GM12878 (cell line): Measurements from ENCODE around the gene TMEM26. TPM values are rescaled to one million over a fixed set of nuclear protein-coding genes. Genes with fewer than 3 reads are reported as not detected.

Source experiments
- ATAC-seq: fragments of 200-7000 bp; cut with Tn5 transposase; 3 replicates; pipeline ENCODE4 v1.9.1; 2020; ENCODE audit warnings: mild to moderate bottlenecking, moderate library complexity
- BruUV-seq: library from RNA; stranded (reverse); fragments of 400-500 nt; replicated peaks from 2 replicates; lab custom pipeline; 2021; lab: Mats Ljungman, UMichigan
- CTCF ChIA-PET: fragments of 300-600 bp; sonication (Branson Sonifier 250); formaldehyde crosslinking; extraction: SDS; loops from one replicate; lab custom pipeline; 2021; ENCODE audit warnings: inconsistent platforms; lab: Yijun Ruan, JAX
- POLR2A ChIA-PET: fragments of 350-600 bp; formaldehyde crosslinking; extraction: SDS; loops from one replicate; lab custom pipeline; 2021; ENCODE audit warnings: inconsistent platforms; lab: Charles Lee
- RAD21 ChIA-PET: fragments of 300-600 bp; sonication (Branson Sonifier 250); formaldehyde crosslinking; loops from one replicate; lab custom pipeline; 2023; ENCODE audit warnings: antibody characterized with exemption; ENCODE audit not compliant: unreplicated experiment; lab: Charles Lee
- SMC1A ChIA-PET: fragments of 300-600 bp; sonication (Branson Sonifier 250); formaldehyde crosslinking; loops from one replicate; lab custom pipeline; 2023; ENCODE audit not compliant: unreplicated experiment, uncharacterized antibody; lab: Charles Lee
- DNase-seq: peaks from one replicate; pipeline ENCODE4 v3.0.0-alpha.2; 2011; ENCODE audit warnings: low read depth, low spot score
- FAIRE-seq: peaks from 3 replicates; lab custom pipeline; 2011; peaks lifted over from hg19 to GRCh38; lab: Jason Lieb, UNC
- H2AFZ ChIP-seq: 2 replicates; pipeline ENCODE4 v1.6.0; 2011; ENCODE audit warnings: low read depth, low read length, control low read depth; ENCODE audit not compliant: control insufficient read depth
- H3K27ac ChIP-seq: 2 replicates; pipeline ENCODE4 v1.5.1; 2011; ENCODE audit warnings: control low read depth; ENCODE audit not compliant: control insufficient read depth, insufficient read depth
- H3K27me3 ChIP-seq, 2 experiments: replicated peaks in 1 of 2; 2 replicates each; pipeline versions ENCODE4 v1.6.0 to v1.6.1; 2011; ENCODE audit warnings: low read length in 1 of 2; ENCODE audit not compliant: control insufficient read depth in 2 of 2, insufficient read depth in 2 of 2
- H3K36me3 ChIP-seq, 2 experiments: 2 replicates each; pipeline ENCODE4 v1.5.1; 2011; ENCODE audit warnings: low read length in 1 of 2; ENCODE audit not compliant: control insufficient read depth in 2 of 2, insufficient read depth in 2 of 2
- H3K4me1 ChIP-seq: 2 replicates; pipeline ENCODE4 v1.6.1; 2011; ENCODE audit warnings: mild to moderate bottlenecking, low read length, moderate library complexity, mixed read lengths; ENCODE audit not compliant: control insufficient read depth, insufficient read depth
- H3K4me2 ChIP-seq: 2 replicates; pipeline ENCODE4 v1.6.0; 2011; ENCODE audit warnings: control low read depth; ENCODE audit not compliant: control insufficient read depth, insufficient read depth
- H3K4me3 ChIP-seq: fragments of 200-600 bp; sonication (generic); 2 replicates; pipeline ENCODE4 v1.5.1; 2016
- H3K79me2 ChIP-seq: 2 replicates; pipeline ENCODE4 v1.6.0; 2011; ENCODE audit warnings: low read length; ENCODE audit not compliant: control insufficient read depth, insufficient read depth
- H3K9ac ChIP-seq: 2 replicates; pipeline ENCODE4 v1.8.0; 2011; ENCODE audit warnings: low read length, control low read depth, mixed read lengths; ENCODE audit not compliant: control insufficient read depth, insufficient read depth
- H3K9me3 ChIP-seq: replicated peaks from 3 replicates; pipeline ENCODE4 v1.5.1; 2011; ENCODE audit warnings: mild to moderate bottlenecking, low read length; ENCODE audit not compliant: control insufficient read depth, insufficient read depth
- H4K20me1 ChIP-seq: 2 replicates; pipeline ENCODE4 v1.6.0; 2011; ENCODE audit not compliant: control insufficient read depth, insufficient read depth
- CBX3 ChIP-seq: fragments of 200-600 bp; sonication (generic); IDR thresholded peaks from 2 replicates; pipeline ENCODE4 v1.6.1; 2016; ENCODE audit warnings: low read depth, borderline replicate concordance
- CTCF ChIP-seq, 3 experiments: IDR thresholded peaks in 2 of 3; conservative IDR thresholded peaks in 1 of 3; 2 replicates each; pipeline ENCODE4 v1.5.1; 2011; ENCODE audit warnings: low read depth in 3 of 3, low read length in 3 of 3, mild to moderate bottlenecking in 3 of 3, control low read depth in 2 of 3, moderate library complexity in 2 of 3, inconsistent platforms in 1 of 3, mixed read lengths in 1 of 3; ENCODE audit not compliant: control insufficient read depth in 2 of 3, insufficient read depth in 1 of 3; ENCODE audit errors: extremely low read depth in 1 of 3
- ETV6 ChIP-seq, 2 experiments: fragments of 450-650 bp in 1 of 2; IDR thresholded peaks in 1 of 2; conservative IDR thresholded peaks in 1 of 2; 2 replicates each; pipeline ENCODE4 v1.6.1; 2014; ENCODE audit warnings: antibody characterized with exemption in 1 of 2, borderline replicate concordance in 1 of 2, low read depth in 1 of 2, mild to moderate bottlenecking in 1 of 2, moderate library complexity in 1 of 2
- MEF2B ChIP-seq: fragments of 450-650 bp; IDR thresholded peaks from 2 replicates; pipeline ENCODE4 v1.6.1; 2018; ENCODE audit warnings: mild to moderate bottlenecking, moderate library complexity; ENCODE audit not compliant: partially characterized antibody, poor library complexity, severe bottlenecking
- MLLT1 ChIP-seq: fragments of 450-650 bp; IDR thresholded peaks from 2 replicates; pipeline ENCODE4 v1.6.1; 2016; ENCODE audit warnings: mild to moderate bottlenecking
- PAX5 ChIP-seq: IDR thresholded peaks from 2 replicates; pipeline ENCODE4 v1.6.1; 2011; ENCODE audit warnings: low read depth, low read length, borderline replicate concordance
- PAX8 ChIP-seq: fragments of 450-650 bp; IDR thresholded peaks from 2 replicates; pipeline ENCODE4 v1.6.1; 2017; ENCODE audit warnings: mild to moderate bottlenecking, moderate library complexity
- RAD21 ChIP-seq: IDR thresholded peaks from 2 replicates; pipeline ENCODE4 v1.6.1; 2011; ENCODE audit warnings: mild to moderate bottlenecking, low read depth, low read length, moderate library complexity; ENCODE audit not compliant: insufficient read depth
- RB1 ChIP-seq: fragments of 450-650 bp; formaldehyde crosslinking; IDR thresholded peaks from 2 replicates; pipeline ENCODE4 v1.6.1; 2017; ENCODE audit warnings: mild to moderate bottlenecking, borderline replicate concordance
- SIN3A ChIP-seq: IDR thresholded peaks from 2 replicates; pipeline ENCODE4 v1.6.1; 2012; ENCODE audit warnings: low read depth, low read length, improper control_type of control experiment
- SMAD5 ChIP-seq: IDR thresholded peaks from 2 replicates; pipeline ENCODE4 v1.6.1; 2016; ENCODE audit warnings: antibody characterized with exemption, low read depth
- SUZ12 ChIP-seq: fragments of 200-600 bp; sonication (generic); IDR thresholded peaks from one replicate; pipeline ENCODE4 v1.6.1; 2018; ENCODE audit warnings: antibody characterized with exemption, mild to moderate bottlenecking; ENCODE audit not compliant: unreplicated experiment
- TCF12 ChIP-seq: IDR thresholded peaks from 2 replicates; pipeline ENCODE4 v1.6.1; 2011; ENCODE audit warnings: low read depth, mild to moderate bottlenecking, low read length
- USF2 ChIP-seq: IDR thresholded peaks from 2 replicates; pipeline ENCODE4 v1.6.1; 2011; ENCODE audit warnings: low read depth, low read length, improper control_type of control experiment, borderline replicate concordance
- YBX1 ChIP-seq: fragments of 450-650 bp; IDR thresholded peaks from 2 replicates; pipeline ENCODE4 v1.6.1; 2016; ENCODE audit warnings: antibody characterized with exemption
- ZNF207 ChIP-seq: fragments of 450-650 bp; IDR thresholded peaks from 2 replicates; pipeline ENCODE4 v1.6.1; 2014; ENCODE audit warnings: antibody characterized with exemption, mild to moderate bottlenecking, borderline replicate concordance
- ZNF274 ChIP-seq: IDR thresholded peaks from one replicate; pipeline ENCODE4 v1.8.0; 2011; ENCODE audit not compliant: insufficient read length, insufficient read depth
- ZZZ3 ChIP-seq: IDR thresholded peaks from 2 replicates; pipeline ENCODE4 v1.6.1; 2011; ENCODE audit warnings: low read depth; ENCODE audit not compliant: control insufficient read depth, insufficient read length
- WGBS: methylation state at CpG from one replicate; pipeline ENCODE4 v1.1.6; 2016; ENCODE audit warnings: low lambda C conversion rate; ENCODE audit not compliant: insufficient replicate concordance, insufficient coverage; ENCODE audit errors: missing lambda C conversion rate; 5-methylcytosine and 5-hydroxymethylcytosine counted together
- in situ Hi-C: fragments of 300-500 bp; cut with MboI; formaldehyde crosslinking; loops from 9 replicates; pipeline ENCODE4 v1.14.3; 2018; ENCODE audit warnings: mixed read lengths
- intact Hi-C: fragments of 100-400 bp; cut with micrococcal nuclease; formaldehyde crosslinking; loops from one replicate; pipeline ENCODE4 v1.14.2; 2022; ENCODE audit not compliant: unreplicated experiment
- polyA plus RNA-seq, 11 experiments: library from polyadenylated mRNA; depleted of rRNA in 4 of 11; unstranded in 6 of 11; stranded (reverse) in 5 of 11; fragments of >200 nt; fragmentation: Nextera tagmentation in 4 of 11; fragmentation: Illumina TruSeq in 1 of 11; extraction: Ambion mirVana in 4 of 11; extraction: Trizol in 1 of 11; gene quantifications; 1 replicate in 1 of 11; 2 replicates in 10 of 11; pipeline versions ENCODE4 v1.2.1 to v1.2.3, GENCODE V29; 2011 to 2016; ENCODE audit warnings: inconsistent platforms in 2 of 11, missing spikeins in 2 of 11, low read depth in 1 of 11
- total RNA-seq, 4 experiments: library from RNA; depleted of rRNA in 3 of 4; stranded (reverse); fragments of >200 nt in 3 of 4; fragmentation: Illumina TruSeq in 1 of 4; extraction: Trizol in 1 of 4; gene quantifications; 2 replicates each; pipeline versions ENCODE4 v1.2.1 to v1.2.3, GENCODE V29; 2013 to 2021

Gene TMEM26
- total and polyA plus RNA-seq, 10 of the 15 experiments (the other 5 are each of a cell fraction or from before 2014, with no cell fraction given) = not detected

DNA sequence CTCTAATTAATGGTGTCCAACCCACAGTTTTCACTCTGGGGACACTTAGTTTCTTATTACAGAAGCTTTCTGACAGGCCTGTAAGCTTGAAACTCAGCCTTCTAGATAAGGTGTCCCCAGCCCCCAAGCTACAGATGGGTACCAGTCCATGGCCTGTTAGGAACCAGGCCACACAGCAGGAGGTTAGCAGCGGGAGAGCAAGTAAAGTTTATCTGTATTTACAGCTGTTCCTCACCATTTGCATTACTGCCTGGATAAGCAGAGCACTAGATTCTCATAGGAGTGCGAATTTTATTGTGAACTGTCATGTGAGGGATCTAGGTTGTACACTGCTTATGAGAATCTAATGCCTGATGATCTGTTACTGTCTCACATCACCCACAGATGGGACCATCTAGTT is 93.7 kb downstream of the TMEM26 start:
- Histone ChIP-seq H3K9me3 (no peaks in the 10 kb centered on the region), H4K20me1 (no peaks in the 10 kb centered on the region), H3K79me2 (no peaks in the 10 kb centered on the region), H3K36me3 (no peaks in the 10 kb centered on the region), H3K27ac (no peak overlapping the region), H3K9ac (no peak overlapping the region), H2AFZ (no peak overlapping the region), H3K4me1 (no peaks in the 10 kb centered on the region), H3K4me3 (no peak overlapping the region), H3K27me3 (no peaks in the 10 kb centered on the region), H3K4me2 (no peak overlapping the region)
- ChIA-PET CTCF (no interaction called here), POLR2A (no interaction called here), RAD21 (no interaction called here), SMC1A (no interaction called here)
- no peak for TF ChIP-seq MLLT1
- TF ChIP-seq ZNF274 = no peak
- TF ChIP-seq PAX8 = no peak
- no peak for TF ChIP-seq TCF12
- TF ChIP-seq ZNF207 = no peak
- TF ChIP-seq SUZ12 = no peak
- no peak for TF ChIP-seq CBX3
- TF ChIP-seq ZZZ3 = no peak
- no peak for TF ChIP-seq CTCF (IDR thresholded peaks at IDR 0.05 in 2 of 3, conservative IDR thresholded peaks at IDR 0.05 in 1 of 3; ENCODE audit: control insufficient read depth in 2 of 3, extremely low read depth in 1 of 3, insufficient read depth in 1 of 3, low read depth in 3 of 3, low read length in 3 of 3)
- TF ChIP-seq SMAD5 = no peak
- no peak for TF ChIP-seq YBX1
- TF ChIP-seq RAD21 = no peak
- TF ChIP-seq RB1 = no peak
- TF ChIP-seq ETV6 (conservative IDR thresholded peaks at IDR 0.05 in 1 of 2, IDR thresholded peaks at IDR 0.05 in 1 of 2; ENCODE audit: borderline replicate concordance in 1 of 2, low read depth in 1 of 2) = no peak
- no peak for TF ChIP-seq MEF2B
- no peak for TF ChIP-seq PAX5
- TF ChIP-seq USF2 = no peak
- no peak for TF ChIP-seq SIN3A
- BruUV-seq = no TSS peak
- no peak for ATAC-seq
- no peak for DNase-seq
- intact Hi-C loops = no loop called here
- no peak for FAIRE-seq
- 12% methylated on average over 2 of the region's 2 CpGs for WGBS
- in situ Hi-C loops = no loop called here
